Measurements from ENCODE around the gene RNF150.

RNF150 gene

DNA sequence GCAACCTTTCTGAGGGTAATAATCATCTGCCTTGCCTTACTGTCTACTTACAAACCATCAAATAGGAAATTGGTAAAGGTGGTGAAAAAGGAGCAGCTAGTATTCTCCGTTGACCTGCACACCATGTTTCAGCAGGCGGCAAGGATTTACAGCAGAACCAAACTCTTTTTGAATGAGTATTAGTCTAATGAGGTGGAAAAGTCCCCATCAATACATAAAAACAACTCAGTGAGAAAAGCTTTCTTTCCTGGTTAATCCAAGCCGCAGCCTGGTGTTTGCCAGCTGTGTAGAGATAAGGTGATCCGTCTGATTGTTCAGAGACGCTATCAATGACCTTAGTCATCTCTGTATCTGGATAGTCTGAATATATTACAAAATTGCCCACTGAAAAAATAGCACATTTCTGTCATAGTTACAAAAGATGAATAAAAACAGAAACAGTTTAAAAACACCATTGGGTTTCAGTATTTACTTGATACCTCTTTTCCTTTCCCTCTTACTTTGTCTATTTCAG lies 266.7 kb downstream of the RNF150 start:
- ATAC-seq, result no peak
- TF ChIP-seq, protein P1, sequence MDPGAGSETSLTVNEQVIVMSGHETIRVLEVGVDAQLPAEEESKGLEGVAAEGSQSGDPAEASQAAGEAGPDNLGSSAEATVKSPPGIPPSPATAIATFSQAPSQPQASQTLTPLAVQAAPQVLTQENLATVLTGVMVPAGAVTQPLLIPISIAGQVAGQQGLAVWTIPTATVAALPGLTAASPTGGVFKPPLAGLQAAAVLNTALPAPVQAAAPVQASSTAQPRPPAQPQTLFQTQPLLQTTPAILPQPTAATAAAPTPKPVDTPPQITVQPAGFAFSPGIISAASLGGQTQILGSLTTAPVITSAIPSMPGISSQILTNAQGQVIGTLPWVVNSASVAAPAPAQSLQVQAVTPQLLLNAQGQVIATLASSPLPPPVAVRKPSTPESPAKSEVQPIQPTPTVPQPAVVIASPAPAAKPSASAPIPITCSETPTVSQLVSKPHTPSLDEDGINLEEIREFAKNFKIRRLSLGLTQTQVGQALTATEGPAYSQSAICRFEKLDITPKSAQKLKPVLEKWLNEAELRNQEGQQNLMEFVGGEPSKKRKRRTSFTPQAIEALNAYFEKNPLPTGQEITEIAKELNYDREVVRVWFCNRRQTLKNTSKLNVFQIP (CRISPR knock-in tag; IDR thresholded peaks at IDR 0.05; ENCODE audit: borderline replicate concordance, low read depth), result no peak
- peak; percentile 34; the same call in 1 of the 2 replicates for TF ChIP-seq TCF4 (CRISPR knock-in tag; IDR thresholded peaks at IDR 0.05; ENCODE audit: borderline replicate concordance)

DNA sequence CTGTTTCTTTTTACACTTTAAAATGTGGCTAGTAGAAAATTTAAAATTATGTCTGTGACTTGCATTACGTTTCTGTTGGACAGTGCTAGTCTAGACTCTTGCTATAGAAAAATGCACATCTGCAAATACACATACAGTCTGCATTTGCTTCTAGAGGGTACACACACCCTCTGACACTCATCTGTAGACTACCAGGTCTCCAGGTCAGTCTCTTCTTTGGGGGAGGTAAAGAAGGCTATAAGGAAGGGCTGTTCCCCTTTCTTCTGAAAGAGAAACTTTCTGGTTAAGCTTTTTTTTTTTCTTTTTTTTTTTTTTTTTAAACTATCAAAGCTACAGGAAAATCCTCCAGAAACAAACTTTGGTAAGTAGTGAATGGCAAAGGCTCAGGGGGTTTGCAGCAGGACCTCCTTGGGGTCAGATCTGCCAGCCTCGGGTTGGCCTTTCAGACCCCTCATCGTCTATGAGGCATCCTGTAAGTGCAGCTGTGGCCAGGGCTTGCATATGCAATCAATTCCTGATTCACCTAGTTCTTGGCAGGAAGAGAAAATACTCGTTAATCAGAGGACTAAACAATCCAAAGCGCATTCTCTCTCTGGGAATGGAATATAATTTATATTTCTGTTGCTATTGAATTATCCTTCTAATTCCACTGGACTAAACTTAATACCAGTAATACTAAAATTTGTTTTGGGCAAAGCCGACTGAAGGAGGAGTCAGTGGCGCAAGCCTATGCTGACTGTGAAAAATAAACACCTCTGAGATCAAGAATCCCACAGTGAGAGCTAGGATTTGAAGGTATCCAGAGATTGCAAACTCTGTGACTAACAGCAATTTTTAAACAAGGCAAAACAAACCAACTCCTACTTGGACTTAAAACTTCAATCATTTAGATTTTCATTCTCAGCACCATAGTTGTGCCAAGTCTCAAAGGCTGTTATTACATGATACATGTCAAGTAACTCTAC lies 267.7 kb downstream of the RNF150 start:
- no peak for ATAC-seq
- TF ChIP-seq ESRRG (CRISPR knock-in tag; IDR thresholded peaks at IDR 0.05) (no peak), RARB (CRISPR knock-in tag; IDR thresholded peaks at IDR 0.05) (no peak), OSR1 (CRISPR knock-in tag; IDR thresholded peaks at IDR 0.05) (no peak), ZFP3 (CRISPR knock-in tag; IDR thresholded peaks at IDR 0.05) (no peak), ZNF8 (CRISPR knock-in tag; IDR thresholded peaks at IDR 0.05) (no peak), SNAI2 (CRISPR knock-in tag; IDR thresholded peaks at IDR 0.05) (no peak), GLIS3 (CRISPR knock-in tag; IDR thresholded peaks at IDR 0.05) (no peak), ZFP30 (CRISPR knock-in tag; IDR thresholded peaks at IDR 0.05) (no peak), TOX (CRISPR knock-in tag; IDR thresholded peaks at IDR 0.05; ENCODE audit: borderline replicate concordance) (no peak), TCF4 (CRISPR knock-in tag; IDR thresholded peaks at IDR 0.05; ENCODE audit: borderline replicate concordance) (no peak), PPARA (CRISPR knock-in tag; IDR thresholded peaks at IDR 0.05; ENCODE audit: borderline replicate concordance) (no peak), ARNTL (CRISPR knock-in tag; IDR thresholded peaks at IDR 0.05; ENCODE audit: borderline replicate concordance, low read depth) (no peak), ZNF565 (CRISPR knock-in tag; conservative IDR thresholded peaks at IDR 0.05; ENCODE audit: low read depth) (no peak), CREB5 (CRISPR knock-in tag; IDR thresholded peaks at IDR 0.05; ENCODE audit: low read depth) (no peak)
- TF ChIP-seq, protein P1 (CRISPR knock-in tag; IDR thresholded peaks at IDR 0.05; ENCODE audit: borderline replicate concordance, low read depth), result no peak

- no peak for ATAC-seq
- TF ChIP-seq TSHZ2 (CRISPR knock-in tag; IDR thresholded peaks at IDR 0.05), result no peak
- no peak for TF ChIP-seq ZNF8 (CRISPR knock-in tag; IDR thresholded peaks at IDR 0.05)
Measured at GRCh38 chr4:140863197-140863596, 270.1 kb downstream of the RNF150 start.

GRCh38 chr4:140862177-140862442 lies 271.2 kb downstream of the RNF150 start:
- TF ChIP-seq TOX (CRISPR knock-in tag; IDR thresholded peaks at IDR 0.05; ENCODE audit: borderline replicate concordance) (no peak), BACH2 (CRISPR knock-in tag; IDR thresholded peaks at IDR 0.05; ENCODE audit: borderline replicate concordance) (no peak), OSR1 (CRISPR knock-in tag; IDR thresholded peaks at IDR 0.05) (no peak), SNAI2 (CRISPR knock-in tag; IDR thresholded peaks at IDR 0.05) (no peak), TCF4 (CRISPR knock-in tag; IDR thresholded peaks at IDR 0.05; ENCODE audit: borderline replicate concordance) (no peak)
- ATAC-seq, result no peak

Measured in SK-N-SH treated with all-trans-retinoic acid at 6 μM for 48 hours (cell line).